ENCODE results near the gene EIF1AD. TPM values are rescaled to one million over a fixed set of nuclear protein-coding genes. Genes with fewer than 3 reads are reported as not detected.

The EIF1AD gene
- total and polyA plus RNA-seq, 4 donors, result 8.4 to 35.0 (median 22.5) TPM

- intact Hi-C loops (cut with DNase I), result loop anchor here in 1 of 2 donors (10.0 kb wide), 1 partner anchor 276 kb away; no protein-coding TSS in a partner anchor
- DNase-seq, result peak in 1 of 2 donors; percentile 35
- 73 to 75% methylated on average over 12 of the region's 12 CpGs for WGBS, 2 donors
- Histone ChIP-seq H3K4me1 (ENCODE audit: control insufficient read depth in 1 of 2, insufficient read depth in 2 of 2, low read length in 2 of 2) (no peaks in the 10 kb centered on the region), H3K27ac (ENCODE audit: low read depth in 1 of 2, low read length in 2 of 2) (no peak overlapping the region), H3K9me3 (ENCODE audit: control insufficient read depth, low read length) (no peaks in the 10 kb centered on the region), H3K4me3 (ENCODE audit: low read length in 2 of 2) (no peak overlapping the region), H3K27me3 (ENCODE audit: control insufficient read depth in 1 of 2, insufficient read depth in 2 of 2, low read length in 1 of 2) (no peaks in the 10 kb centered on the region), H3K36me3 (ENCODE audit: control insufficient read depth in 1 of 2, insufficient read depth in 2 of 2, low read length in 1 of 2) (peaks cover 3 to 7% of the 10 kb centered on the region in 2 donors)
- ATAC-seq (ENCODE audit: low FRiP score), result no peak
Measured at GRCh38 chr11:65981101-65981740, 20.7 kb downstream of the EIF1AD start.

GRCh38 chr11:65979261-65979759 lies 22.6 kb downstream of the EIF1AD start:
- Histone ChIP-seq H3K4me1 (ENCODE audit: control insufficient read depth in 1 of 2, insufficient read depth in 2 of 2, low read length in 2 of 2) (no peaks in the 10 kb centered on the region), H3K36me3 (ENCODE audit: control insufficient read depth in 1 of 2, insufficient read depth in 2 of 2, low read length in 1 of 2) (peaks cover 3 to 9% of the 10 kb centered on the region in 2 donors), H3K27me3 (ENCODE audit: control insufficient read depth in 1 of 2, insufficient read depth in 2 of 2, low read length in 1 of 2) (no peaks in the 10 kb centered on the region), H3K9me3 (ENCODE audit: control insufficient read depth, low read length) (no peaks in the 10 kb centered on the region), H3K4me3 (ENCODE audit: low read length in 2 of 2) (no peak overlapping the region), H3K27ac (ENCODE audit: low read depth in 1 of 2, low read length in 2 of 2) (no peak overlapping the region)
- 81 to 83% methylated on average over 10 of the region's 10 CpGs for WGBS, 2 donors
- ATAC-seq (ENCODE audit: low FRiP score) (peak; percentile 9), DNase-seq (no peak)
- intact Hi-C loops (cut with DNase I), result no loop called here

GRCh38 chr11:65978391-65979238 lies 23.3 kb downstream of the EIF1AD start:
- ATAC-seq (ENCODE audit: low FRiP score) (no peak), DNase-seq (no peak)
- H3K36me3 ChIP-seq (ENCODE audit: control insufficient read depth in 1 of 2, insufficient read depth in 2 of 2, low read length in 1 of 2), result peaks cover 3 to 9% of the 10 kb centered on the region in 2 donors
- intact Hi-C loops (cut with DNase I), result no loop called here
- no peaks in the 10 kb centered on the region for H3K4me1 ChIP-seq (ENCODE audit: control insufficient read depth in 1 of 2, insufficient read depth in 2 of 2, low read length in 2 of 2)
- 91% methylated on average over 33 to 34 of the region's 34 CpGs for WGBS, 2 donors
- H3K9me3 ChIP-seq (ENCODE audit: control insufficient read depth, low read length), result no peaks in the 10 kb centered on the region
- no peaks in the 10 kb centered on the region for H3K27me3 ChIP-seq (ENCODE audit: control insufficient read depth in 1 of 2, insufficient read depth in 2 of 2, low read length in 1 of 2)
- no peak overlapping the region for H3K27ac ChIP-seq (ENCODE audit: low read depth in 1 of 2, low read length in 2 of 2)
- no peak overlapping the region for H3K4me3 ChIP-seq (ENCODE audit: low read length in 2 of 2)

- Histone ChIP-seq H3K9me3 (ENCODE audit: control insufficient read depth, low read length) (no peaks in the 10 kb centered on the region), H3K4me3 (ENCODE audit: low read length in 2 of 2) (no peak overlapping the region), H3K36me3 (ENCODE audit: control insufficient read depth in 1 of 2, insufficient read depth in 2 of 2, low read length in 1 of 2) (peaks cover 3 to 9% of the 10 kb centered on the region in 2 donors), H3K27ac (ENCODE audit: low read depth in 1 of 2, low read length in 2 of 2) (no peak overlapping the region), H3K27me3 (ENCODE audit: control insufficient read depth in 1 of 2, insufficient read depth in 2 of 2, low read length in 1 of 2) (no peaks in the 10 kb centered on the region), H3K4me1 (ENCODE audit: control insufficient read depth in 1 of 2, insufficient read depth in 2 of 2, low read length in 2 of 2) (no peaks in the 10 kb centered on the region)
- WGBS, 2 donors, result 86 to 89% methylated on average over 27 to 29 of the region's 29 CpGs
- ATAC-seq (ENCODE audit: low FRiP score), result peak; percentile 2
- intact Hi-C loops (cut with DNase I), result no loop called here
- no peak for DNase-seq
Measured at GRCh38 chr11:65977621-65978390, 24.2 kb downstream of the EIF1AD start.

- intact Hi-C loops (cut with DNase I), result no loop called here
- H3K36me3 ChIP-seq (ENCODE audit: control insufficient read depth in 1 of 2, insufficient read depth in 2 of 2, low read length in 1 of 2), result peaks cover 3 to 9% of the 10 kb centered on the region in 2 donors
- no peak for DNase-seq
Measured at GRCh38 chr11:65976216-65977176, 25.5 kb downstream of the EIF1AD start.

GRCh38 chr11:65975771-65976170 lies 26.2 kb downstream of the EIF1AD start:
- no peak for ATAC-seq (ENCODE audit: low FRiP score)
- WGBS, 2 donors, result 89 to 91% methylated on average over 9 of the region's 9 CpGs
- H3K36me3 ChIP-seq (ENCODE audit: control insufficient read depth in 1 of 2, insufficient read depth in 2 of 2, low read length in 1 of 2), result peaks cover 3 to 9% of the 10 kb centered on the region in 2 donors
- no peaks in the 10 kb centered on the region for H3K27me3 ChIP-seq (ENCODE audit: control insufficient read depth in 1 of 2, insufficient read depth in 2 of 2, low read length in 1 of 2)
- no peaks in the 10 kb centered on the region for H3K4me1 ChIP-seq (ENCODE audit: control insufficient read depth in 1 of 2, insufficient read depth in 2 of 2, low read length in 2 of 2)
- intact Hi-C loops (cut with DNase I), result no loop called here
- no peaks in the 10 kb centered on the region for H3K9me3 ChIP-seq (ENCODE audit: control insufficient read depth, low read length)
- peak in 1 of 2 donors; percentile 33 for DNase-seq
- H3K4me3 ChIP-seq (ENCODE audit: low read length in 2 of 2), result no peak overlapping the region
- H3K27ac ChIP-seq (ENCODE audit: low read depth in 1 of 2, low read length in 2 of 2), result no peak overlapping the region

More at GRCh38 chr11:65976216-65977176, 25.5 kb downstream of the EIF1AD start:
- Histone ChIP-seq H3K27me3 (ENCODE audit: control insufficient read depth in 1 of 2, insufficient read depth in 2 of 2, low read length in 1 of 2) (no peaks in the 10 kb centered on the region), H3K27ac (ENCODE audit: low read depth in 1 of 2, low read length in 2 of 2) (no peak overlapping the region), H3K9me3 (ENCODE audit: control insufficient read depth, low read length) (no peaks in the 10 kb centered on the region), H3K4me3 (ENCODE audit: low read length in 2 of 2) (no peak overlapping the region), H3K4me1 (ENCODE audit: control insufficient read depth in 1 of 2, insufficient read depth in 2 of 2, low read length in 2 of 2) (no peaks in the 10 kb centered on the region)
- peak; percentile 16 for ATAC-seq (ENCODE audit: low FRiP score)
- WGBS, 2 donors, result 83 to 84% methylated on average over 43 of the region's 43 CpGs

GRCh38 chr11:65973439-65974110 lies 28.4 kb downstream of the EIF1AD start:
- no peaks in the 10 kb centered on the region for H3K9me3 ChIP-seq (ENCODE audit: control insufficient read depth, low read length)
- 92 to 94% methylated on average over 13 of the region's 13 CpGs for WGBS, 2 donors

More at GRCh38 chr11:65973439-65974110, 28.4 kb downstream of the EIF1AD start:
- Histone ChIP-seq H3K27me3 (ENCODE audit: control insufficient read depth in 1 of 2, insufficient read depth in 2 of 2, low read length in 1 of 2) (no peaks in the 10 kb centered on the region), H3K27ac (ENCODE audit: low read depth in 1 of 2, low read length in 2 of 2) (no peak overlapping the region), H3K4me1 (ENCODE audit: control insufficient read depth in 1 of 2, insufficient read depth in 2 of 2, low read length in 2 of 2) (no peaks in the 10 kb centered on the region), H3K36me3 (ENCODE audit: control insufficient read depth in 1 of 2, insufficient read depth in 2 of 2, low read length in 1 of 2) (peaks cover 3 to 9% of the 10 kb centered on the region in 2 donors), H3K4me3 (ENCODE audit: low read length in 2 of 2) (no peak overlapping the region)
- DNase-seq (no peak), ATAC-seq (ENCODE audit: low FRiP score) (no peak)
- intact Hi-C loops (cut with DNase I), result no loop called here
